ENCODE results near the gene KISS1R.
A peak's percentile ranks its signal among the peaks of the same experiment; 100 is the strongest.

Gene KISS1R

GRCh38 chr19:919199-920050 is 2.3 kb downstream of the KISS1R start:
- no peaks in the 10 kb centered on the region for H3K79me2 ChIP-seq (ENCODE audit: insufficient read depth, low read length)
- no peak overlapping the region for H3K9ac ChIP-seq (ENCODE audit: low read depth, low read length, poor library complexity, severe bottlenecking)
- H3K9me3 ChIP-seq (ENCODE audit: insufficient read depth, low read depth, low read length): no peaks in the 10 kb centered on the region
- no peaks in the 10 kb centered on the region for H4K20me1 ChIP-seq (ENCODE audit: insufficient read depth, low read length, poor library complexity, severe bottlenecking)
- no peak overlapping the region for H3K4me3 ChIP-seq (ENCODE audit: low read length, poor library complexity, severe bottlenecking)
- peaks cover 2% of the 10 kb centered on the region for H3K4me1 ChIP-seq (ENCODE audit: insufficient read depth, low read length, poor library complexity, severe bottlenecking)
- peaks cover 2% of the 10 kb centered on the region; the same call in 1 of the 2 replicates for H3F3A ChIP-seq (ENCODE audit: low read depth)
- no peak overlapping the region for H2AFZ ChIP-seq (ENCODE audit: low read length)
- no peak for TF ChIP-seq CTCF (conservative IDR thresholded peaks at IDR 0.05; ENCODE audit: low read length)
- TF ChIP-seq EZH2phosphoT487 (IDR thresholded peaks at IDR 0.05; ENCODE audit: borderline replicate concordance): no peak
- H3K27me3 ChIP-seq (ENCODE audit: insufficient read depth, low read length, poor library complexity, severe bottlenecking): no peaks in the 10 kb centered on the region
- H3K4me2 ChIP-seq (ENCODE audit: low read depth, low read length, poor library complexity, severe bottlenecking): no peak overlapping the region
- H3K9me2 ChIP-seq (replicated peaks; ENCODE audit: low read depth, low read length): no peaks in the 10 kb centered on the region
- no peaks in the 10 kb centered on the region for H3K36me3 ChIP-seq (ENCODE audit: insufficient read depth, low read length)

- no peaks in the 10 kb centered on the region for H3K27me3 ChIP-seq (ENCODE audit: insufficient read depth, low read length, poor library complexity, severe bottlenecking)
- H3K4me2 ChIP-seq (ENCODE audit: low read depth, low read length, poor library complexity, severe bottlenecking): peak overlapping the region; percentile 31
- H4K20me1 ChIP-seq (ENCODE audit: insufficient read depth, low read length, poor library complexity, severe bottlenecking): no peaks in the 10 kb centered on the region
- no peak overlapping the region for H3K4me3 ChIP-seq (ENCODE audit: low read length, poor library complexity, severe bottlenecking)
- H3K36me3 ChIP-seq (ENCODE audit: insufficient read depth, low read length): no peaks in the 10 kb centered on the region
- no peaks in the 10 kb centered on the region for H3K9me3 ChIP-seq (ENCODE audit: insufficient read depth, low read depth, low read length)
- TF ChIP-seq CTCF (conservative IDR thresholded peaks at IDR 0.05; ENCODE audit: low read length): no peak
- TF ChIP-seq EZH2phosphoT487 (IDR thresholded peaks at IDR 0.05; ENCODE audit: borderline replicate concordance): no peak
- H3K9ac ChIP-seq (ENCODE audit: low read depth, low read length, poor library complexity, severe bottlenecking): no peak overlapping the region
- no peaks in the 10 kb centered on the region for H3K79me2 ChIP-seq (ENCODE audit: insufficient read depth, low read length)
- no peak overlapping the region for H2AFZ ChIP-seq (ENCODE audit: low read length)
- H3F3A ChIP-seq (ENCODE audit: low read depth): no peaks in the 10 kb centered on the region
- peaks cover 2% of the 10 kb centered on the region for H3K4me1 ChIP-seq (ENCODE audit: insufficient read depth, low read length, poor library complexity, severe bottlenecking)
- H3K9me2 ChIP-seq (replicated peaks; ENCODE audit: low read depth, low read length): no peaks in the 10 kb centered on the region
Measured at GRCh38 chr19:920051-920864, 3.1 kb downstream of the KISS1R start.

GRCh38 chr19:924553-925086 is 7.5 kb downstream of the KISS1R start:
- no peaks in the 10 kb centered on the region for H3K36me3 ChIP-seq (ENCODE audit: insufficient read depth, low read length)
- H3K4me2 ChIP-seq (ENCODE audit: low read depth, low read length, poor library complexity, severe bottlenecking): peak overlapping the region; percentile 92
- peaks cover 31% of the 10 kb centered on the region for H3K79me2 ChIP-seq (ENCODE audit: insufficient read depth, low read length)
- TF ChIP-seq EZH2phosphoT487 (IDR thresholded peaks at IDR 0.05; ENCODE audit: borderline replicate concordance): no peak
- TF ChIP-seq CTCF (conservative IDR thresholded peaks at IDR 0.05; ENCODE audit: low read length): no peak
- peak overlapping the region; percentile 98 for H3K9ac ChIP-seq (ENCODE audit: low read depth, low read length, poor library complexity, severe bottlenecking)
- no peaks in the 10 kb centered on the region for H3K9me2 ChIP-seq (replicated peaks; ENCODE audit: low read depth, low read length)
- no peaks in the 10 kb centered on the region for H3K9me3 ChIP-seq (ENCODE audit: insufficient read depth, low read depth, low read length)
- H3K4me1 ChIP-seq (ENCODE audit: insufficient read depth, low read length, poor library complexity, severe bottlenecking): peaks cover 2% of the 10 kb centered on the region
- peak overlapping the region; percentile 93 for H2AFZ ChIP-seq (ENCODE audit: low read length)
- peaks cover 5% of the 10 kb centered on the region for H3K27me3 ChIP-seq (ENCODE audit: insufficient read depth, low read length, poor library complexity, severe bottlenecking)
- peak overlapping the region; percentile 100 for H3K4me3 ChIP-seq (ENCODE audit: low read length, poor library complexity, severe bottlenecking)
- H4K20me1 ChIP-seq (ENCODE audit: insufficient read depth, low read length, poor library complexity, severe bottlenecking): peaks cover 4% of the 10 kb centered on the region
- H3F3A ChIP-seq (ENCODE audit: low read depth): no peaks in the 10 kb centered on the region
